ENCODE measurements around the gene RPL32. TPM values are rescaled to one million over a fixed set of nuclear protein-coding genes. Genes with fewer than 3 reads are reported as not detected.
A peak's percentile ranks its signal among the peaks of the same experiment; 100 is the strongest.
"Not testable (repeated sequence)": the region's sequence is repeated elsewhere in the genome, so short reads cannot be mapped to it uniquely, and the experiment has no call there.

Gene RPL32
- total RNA-seq, 4 donors from 2014 or later, result 1,159 to 2,367 (median 1,696) TPM

GRCh38 chr3:12787346-12787745, 54.0 kb downstream of the RPL32 start:
- H3K27me3 ChIP-seq; H3K27ac ChIP-seq; H3K4me3 ChIP-seq; DNase-seq (ENCODE audit: low spot score in 2 of 2); H3K36me3 ChIP-seq; H3K4me1 ChIP-seq; H3K9me3 ChIP-seq: not testable (repeated sequence)
- peak in 1 of 2 donors; percentile 51 for TF ChIP-seq CTCF (IDR thresholded peaks at IDR 0.05)
- 70% methylated on average over 7 of the region's 9 CpGs for WGBS

GRCh38 chr3:12785096-12785495, 56.3 kb downstream of the RPL32 start:
- Histone ChIP-seq H3K27me3 (no peaks in the 10 kb centered on the region), H3K4me1 (no peaks in the 10 kb centered on the region), H3K4me3 (no peak overlapping the region), H3K27ac (no peak overlapping the region), H3K36me3 (no peaks in the 10 kb centered on the region), H3K9me3 (no peaks in the 10 kb centered on the region)
- no peak for DNase-seq (ENCODE audit: low spot score in 2 of 2)
- TF ChIP-seq CTCF (IDR thresholded peaks at IDR 0.05) (no peak), EP300 (IDR thresholded peaks at IDR 0.05) (no peak), POLR2AphosphoS5 (IDR thresholded peaks at IDR 0.05) (no peak), POLR2A (IDR thresholded peaks at IDR 0.05) (no peak)
- 53% methylated on average over 4 of the region's 4 CpGs for WGBS

Other genes with a start within 250 kb of the RPL32 start
- 100 to 1,000 TPM in 3 of 4 donors, 10 to 100 TPM in 1; 96.3 to 155 (median 123) TPM for gene RAF1, start 177.4 kb downstream of the RPL32 start, total RNA-seq
- 10 to 100 TPM; 47.7 to 82.2 (median 63.8) TPM for gene TMEM40, start 82.3 kb downstream of the RPL32 start, total RNA-seq
- 1 to 10 TPM; 1.0 to 1.4 (median 1.3) TPM for gene CAND2, start 44.9 kb downstream of the RPL32 start, total RNA-seq
- gene IQSEC1, start 231.9 kb upstream of the RPL32 start, total RNA-seq, result 10 to 100 TPM; 26.7 to 52.4 (median 35.5) TPM